CD4-positive, alpha-beta T cell (primary cell): Measurements from ENCODE around the gene NTNG2. TPM values are rescaled to one million over a fixed set of nuclear protein-coding genes. Genes with fewer than 3 reads are reported as not detected.

ENCODE experiments used
- ATAC-seq: fragments of 200-7000 bp; cut with Tn5 transposase; one replicate; pipeline ENCODE4 v1.10.0; 2022; ENCODE audit warnings: mild to moderate bottlenecking; ENCODE audit not compliant: poor library complexity
- CTCF ChIA-PET: fragments of 350-600 bp; sonication (Branson Sonifier 250); formaldehyde crosslinking; loops from one replicate; lab custom pipeline; 2021; ENCODE audit warnings: antibody characterized with exemption, inconsistent platforms; lab: Charles Lee
- POLR2A ChIA-PET: fragments of 350-600 bp; sonication (Branson Sonifier 250); formaldehyde crosslinking; loops from one replicate; lab custom pipeline; 2021; ENCODE audit warnings: antibody characterized with exemption, inconsistent platforms; lab: Charles Lee
- DNase-seq, 14 experiments: peaks; one replicate each; pipeline ENCODE4 v3.0.0-alpha.2; 2013 to 2020; ENCODE audit warnings: mixed read lengths in 2 of 14
- H3K27ac ChIP-seq, 2 donors: one replicate each; pipeline versions ENCODE4 v1.5.1 to v1.7.0; 2013; ENCODE audit warnings: low read length in 2 of 2, low read depth in 1 of 2, mild to moderate bottlenecking in 1 of 2
- H3K27me3 ChIP-seq, 2 experiments: 1 replicate in 1 of 2; 2 replicates in 1 of 2; pipeline versions ENCODE4 v1.6.1 to v1.7.0; 2013; ENCODE audit warnings: low read length in 2 of 2, control low read depth in 1 of 2, mild to moderate bottlenecking in 1 of 2, moderate library complexity in 1 of 2; ENCODE audit not compliant: insufficient read depth in 2 of 2, control insufficient read depth in 1 of 2
- H3K36me3 ChIP-seq: one replicate; pipeline ENCODE4 v1.6.1; 2013; ENCODE audit warnings: low read length, control low read depth; ENCODE audit not compliant: insufficient read depth
- H3K4me1 ChIP-seq: one replicate; pipeline ENCODE4 v1.6.1; 2013; ENCODE audit warnings: low read length, control low read depth; ENCODE audit not compliant: insufficient read depth
- H3K4me3 ChIP-seq: one replicate; pipeline ENCODE4 v1.5.1; 2013; ENCODE audit warnings: mild to moderate bottlenecking, low read length, moderate library complexity
- H3K9me3 ChIP-seq, 2 experiments: 1 replicate in 1 of 2; 2 replicates in 1 of 2; pipeline versions ENCODE4 v1.6.1 to v1.7.0; 2013; ENCODE audit warnings: low read length in 2 of 2, mild to moderate bottlenecking in 2 of 2, control low read depth in 1 of 2, moderate library complexity in 1 of 2; ENCODE audit not compliant: control insufficient read depth in 1 of 2, insufficient read depth in 1 of 2
- H3K27ac Mint-ChIP-seq: one replicate; pipeline ENCODE4 v1.8.0; 2020; ENCODE audit warnings: mixed read lengths
- H3K27me3 Mint-ChIP-seq: one replicate; pipeline ENCODE4 v1.8.0; 2021; ENCODE audit warnings: mixed read lengths
- H3K36me3 Mint-ChIP-seq: one replicate; pipeline ENCODE4 v1.8.0; 2021; ENCODE audit warnings: low read depth, mixed read lengths
- H3K4me1 Mint-ChIP-seq: one replicate; pipeline ENCODE4 v1.8.0; 2021; ENCODE audit warnings: low read depth, mixed read lengths
- H3K4me3 Mint-ChIP-seq: one replicate; pipeline ENCODE4 v1.8.0; 2020; ENCODE audit warnings: mild to moderate bottlenecking, mixed read lengths
- H3K9me3 Mint-ChIP-seq: one replicate; pipeline ENCODE4 v1.8.0; 2020; ENCODE audit warnings: mixed read lengths
- CTCF ChIP-seq: fragments of 200-600 bp; IDR thresholded peaks from one replicate; pipeline ENCODE4 v1.8.0; 2022; ENCODE audit warnings: antibody characterized with exemption, mild to moderate bottlenecking
- intact Hi-C, 2 experiments: fragments of 100-400 bp; cut with DNase I in 1 of 2; cut with micrococcal nuclease in 1 of 2; formaldehyde crosslinking; loops; one replicate each; pipeline versions ENCODE4 v1.15.1 to v1.9.0; 2023 to 2025; cut with DNase I, micrococcal nuclease
- total RNA-seq, 174 experiments: library from RNA in 2 of 174; stranded (reverse) in 2 of 174; gene quantifications; one replicate each; pipeline ENCODE4 v1.2.3 and lab custom pipeline; 2021 to 2026

The NTNG2 gene
- total RNA-seq, 2 experiments from 2014 or later = 2.2 to 2.6 TPM

DNA sequence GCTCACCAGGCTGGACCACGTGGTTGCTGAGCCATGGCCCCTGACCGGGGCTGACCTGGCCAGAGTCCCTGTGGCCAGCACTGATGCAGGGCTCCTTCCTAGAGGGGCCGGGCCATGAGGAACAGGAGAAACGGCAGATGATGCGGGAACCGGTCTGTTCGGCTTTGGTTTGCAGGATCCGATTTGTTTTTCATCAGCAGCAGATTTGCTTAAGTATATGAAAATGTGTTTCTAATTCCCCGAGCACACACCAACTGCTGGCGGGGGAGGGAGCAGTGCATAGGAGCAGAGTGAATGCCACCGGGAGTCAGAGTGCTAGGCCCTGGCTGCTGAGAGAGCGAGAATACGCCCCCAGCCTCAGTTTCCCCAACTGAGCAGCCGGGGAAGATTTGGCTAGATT, 13.6 kb downstream of the NTNG2 start:
- H3K27me3 ChIP-seq = peaks cover 0 to 10% of the 10 kb centered on the region in 2 experiments
- peaks cover 8% of the 10 kb centered on the region for H3K27me3 Mint-ChIP-seq
- no peaks in the 10 kb centered on the region for H3K4me1 Mint-ChIP-seq
- no peak overlapping the region for H3K27ac Mint-ChIP-seq
- H3K9me3 ChIP-seq = no peaks in the 10 kb centered on the region
- H3K36me3 Mint-ChIP-seq = no peaks in the 10 kb centered on the region
- no peak overlapping the region for H3K4me3 Mint-ChIP-seq
- H3K27ac ChIP-seq = no peak overlapping the region
- intact Hi-C loops = no loop called here
- TF ChIP-seq CTCF = no peak
- CTCF ChIA-PET = no interaction called here
- no peak for ATAC-seq
- no peak for DNase-seq
- H3K36me3 ChIP-seq = no peaks in the 10 kb centered on the region
- no peaks in the 10 kb centered on the region for H3K4me1 ChIP-seq
- no peak overlapping the region for H3K4me3 ChIP-seq
- no peaks in the 10 kb centered on the region for H3K9me3 Mint-ChIP-seq
- POLR2A ChIA-PET = no interaction called here

DNA sequence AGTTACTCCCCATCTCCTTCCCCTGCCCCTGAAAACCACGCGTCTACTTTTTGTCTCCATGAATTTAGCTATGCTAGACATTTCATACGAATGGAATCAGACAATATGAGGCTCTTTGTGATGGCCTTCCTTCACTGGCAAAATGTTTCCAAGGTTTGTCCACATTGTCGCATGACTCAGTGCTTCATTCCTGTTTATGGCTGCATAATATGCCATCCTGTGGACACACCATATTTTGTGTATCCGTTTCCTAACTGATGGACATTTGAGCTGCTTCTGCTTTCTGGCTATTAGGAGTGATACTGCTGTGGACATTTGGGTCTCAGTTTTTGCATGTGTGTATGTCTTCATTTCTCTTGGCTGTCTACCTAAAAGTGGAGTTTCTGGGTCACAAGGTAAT, 14.5 kb downstream of the NTNG2 start:
- intact Hi-C loops = no loop called here
- Mint-ChIP-seq H3K27ac (no peak overlapping the region), H3K4me3 (no peak overlapping the region), H3K27me3 (peaks cover 8% of the 10 kb centered on the region), H3K36me3 (no peaks in the 10 kb centered on the region), H3K4me1 (no peaks in the 10 kb centered on the region), H3K9me3 (no peaks in the 10 kb centered on the region)
- TF ChIP-seq CTCF = no peak
- Histone ChIP-seq H3K27ac (no peak overlapping the region), H3K36me3 (no peaks in the 10 kb centered on the region), H3K9me3 (no peaks in the 10 kb centered on the region), H3K4me1 (no peaks in the 10 kb centered on the region), H3K27me3 (peaks cover 0 to 10% of the 10 kb centered on the region in 2 experiments), H3K4me3 (no peak overlapping the region)
- ChIA-PET CTCF (no interaction called here), POLR2A (no interaction called here)
- ATAC-seq (no peak), DNase-seq (no peak)

DNA sequence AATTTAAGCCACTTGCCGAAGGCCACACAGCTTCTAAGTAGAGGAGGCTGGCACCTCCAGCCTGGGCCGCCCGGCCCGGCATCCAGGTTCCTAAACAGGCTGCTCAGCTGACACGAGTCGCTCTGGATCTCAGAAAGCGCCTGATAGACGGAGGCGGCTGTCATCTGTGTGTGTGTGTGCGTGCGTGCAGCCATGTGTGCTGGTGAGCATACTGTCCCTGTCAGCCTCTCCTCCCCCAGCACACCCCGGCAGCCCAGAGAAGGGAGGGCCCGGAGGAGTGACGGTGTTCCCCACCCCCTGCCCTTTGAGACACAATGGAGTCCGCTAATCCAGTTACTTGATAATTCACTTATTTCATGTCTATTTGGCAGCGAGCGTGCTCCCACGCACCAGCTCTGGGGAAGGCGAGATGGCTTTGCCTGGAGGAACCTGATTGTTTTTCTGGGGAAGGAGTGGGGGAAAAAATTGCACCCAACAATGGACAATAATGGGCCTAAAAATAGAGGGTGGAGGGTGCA, 20.0 kb downstream of the NTNG2 start:
- ChIA-PET POLR2A (no interaction called here), CTCF (no interaction called here)
- no peak for TF ChIP-seq CTCF
- no peak for ATAC-seq
- no peaks in the 10 kb centered on the region for H3K36me3 Mint-ChIP-seq
- H3K27me3 Mint-ChIP-seq = peaks cover 3% of the 10 kb centered on the region
- no peak overlapping the region for H3K4me3 Mint-ChIP-seq
- Histone ChIP-seq H3K27ac (no peak overlapping the region), H3K36me3 (no peaks in the 10 kb centered on the region), H3K9me3 (no peaks in the 10 kb centered on the region), H3K27me3 (peaks cover 4 to 24% of the 10 kb centered on the region in 2 experiments), H3K4me1 (no peaks in the 10 kb centered on the region), H3K4me3 (no peak overlapping the region)
- no peaks in the 10 kb centered on the region for H3K4me1 Mint-ChIP-seq
- no peaks in the 10 kb centered on the region for H3K9me3 Mint-ChIP-seq
- intact Hi-C loops = no loop called here
- DNase-seq = no peak
- no peak overlapping the region for H3K27ac Mint-ChIP-seq
